IgD-negative memory B cell (primary cell): ENCODE measurements around the gene DIS3L2. TPM values are rescaled to one million over a fixed set of nuclear protein-coding genes. Genes with fewer than 3 reads are reported as not detected.
"Not testable (repeated sequence)": the region's sequence is repeated elsewhere in the genome, so short reads cannot be mapped to it uniquely, and the experiment has no call there.

Experiments
- H3K27ac Mint-ChIP-seq, 3 donors: one replicate each; pipeline ENCODE4 v1.8.0; 2020 to 2022; ENCODE audit warnings: mild to moderate bottlenecking in 3 of 3, mixed read lengths in 3 of 3, moderate library complexity in 1 of 3
- H3K27me3 Mint-ChIP-seq: one replicate; pipeline ENCODE4 v1.8.0; 2021; ENCODE audit warnings: mixed read lengths
- H3K36me3 Mint-ChIP-seq: one replicate; pipeline ENCODE4 v1.8.0; 2020; ENCODE audit warnings: mild to moderate bottlenecking, mixed read lengths
- H3K4me1 Mint-ChIP-seq, 3 donors: one replicate each; pipeline ENCODE4 v1.8.0; 2020 to 2022; ENCODE audit warnings: mixed read lengths in 3 of 3, mild to moderate bottlenecking in 1 of 3
- H3K4me3 Mint-ChIP-seq, 4 donors: one replicate each; pipeline ENCODE4 v1.8.0; 2020 to 2022; ENCODE audit warnings: mild to moderate bottlenecking in 4 of 4, mixed read lengths in 4 of 4, moderate library complexity in 3 of 4
- H3K9me3 Mint-ChIP-seq, 3 donors: one replicate each; pipeline ENCODE4 v1.8.0; 2020 to 2021; ENCODE audit warnings: mixed read lengths in 3 of 3, mild to moderate bottlenecking in 1 of 3
- polyA plus RNA-seq: library from polyadenylated mRNA; unstranded; fragments of 300-500 nt; fragmentation: Illumina TruSeq; gene quantifications from one replicate; pipeline ENCODE4 v1.2.3, GENCODE V29; 2021

The DIS3L2 gene
- polyA plus RNA-seq, 1 donor from 2014 or later = 21.7 TPM

DNA sequence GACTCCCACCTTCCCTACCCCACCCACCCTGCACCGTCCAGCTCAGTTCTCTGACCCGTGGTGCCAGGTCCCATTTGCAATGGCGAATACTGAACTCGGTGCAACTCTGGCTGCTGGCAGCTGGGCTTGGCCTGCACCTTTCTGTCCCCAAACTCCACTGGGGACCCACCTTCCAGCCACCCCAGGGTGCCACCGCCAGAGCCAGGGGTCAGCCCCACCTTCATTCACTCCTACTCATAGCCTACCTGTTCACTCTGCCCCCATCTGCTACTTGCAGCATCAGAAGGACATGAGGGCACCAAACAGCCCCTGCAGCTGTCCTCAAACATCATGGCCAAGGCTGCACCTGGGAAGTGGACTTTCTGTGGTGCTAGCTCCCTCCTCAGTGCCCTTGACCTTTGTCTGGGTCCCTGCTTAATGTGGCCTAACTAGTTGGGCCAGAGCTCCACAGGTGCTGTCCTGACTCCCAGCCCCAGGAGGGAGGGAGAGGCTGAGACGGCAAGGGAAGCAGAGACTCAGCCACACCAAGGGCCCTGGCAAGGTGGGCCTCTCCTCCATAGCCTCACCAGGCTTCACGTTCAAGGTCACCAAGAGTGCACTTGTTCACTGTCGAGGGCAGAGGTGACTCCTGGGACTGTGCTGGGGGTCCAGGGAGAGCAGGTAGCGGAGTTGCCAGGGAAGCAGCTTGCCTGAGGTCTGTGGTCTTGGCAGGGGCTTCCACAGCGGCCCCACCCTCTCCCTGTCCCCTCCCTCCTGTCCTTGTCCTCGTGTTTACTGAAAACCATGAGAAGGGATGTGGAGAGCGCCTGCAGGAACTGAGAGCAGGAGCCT lies 365.0 kb downstream of the DIS3L2 start:
- H3K36me3 Mint-ChIP-seq, H3K4me1 Mint-ChIP-seq, H3K27ac Mint-ChIP-seq, H3K4me3 Mint-ChIP-seq, H3K9me3 Mint-ChIP-seq, H3K27me3 Mint-ChIP-seq: not testable (repeated sequence)

DNA sequence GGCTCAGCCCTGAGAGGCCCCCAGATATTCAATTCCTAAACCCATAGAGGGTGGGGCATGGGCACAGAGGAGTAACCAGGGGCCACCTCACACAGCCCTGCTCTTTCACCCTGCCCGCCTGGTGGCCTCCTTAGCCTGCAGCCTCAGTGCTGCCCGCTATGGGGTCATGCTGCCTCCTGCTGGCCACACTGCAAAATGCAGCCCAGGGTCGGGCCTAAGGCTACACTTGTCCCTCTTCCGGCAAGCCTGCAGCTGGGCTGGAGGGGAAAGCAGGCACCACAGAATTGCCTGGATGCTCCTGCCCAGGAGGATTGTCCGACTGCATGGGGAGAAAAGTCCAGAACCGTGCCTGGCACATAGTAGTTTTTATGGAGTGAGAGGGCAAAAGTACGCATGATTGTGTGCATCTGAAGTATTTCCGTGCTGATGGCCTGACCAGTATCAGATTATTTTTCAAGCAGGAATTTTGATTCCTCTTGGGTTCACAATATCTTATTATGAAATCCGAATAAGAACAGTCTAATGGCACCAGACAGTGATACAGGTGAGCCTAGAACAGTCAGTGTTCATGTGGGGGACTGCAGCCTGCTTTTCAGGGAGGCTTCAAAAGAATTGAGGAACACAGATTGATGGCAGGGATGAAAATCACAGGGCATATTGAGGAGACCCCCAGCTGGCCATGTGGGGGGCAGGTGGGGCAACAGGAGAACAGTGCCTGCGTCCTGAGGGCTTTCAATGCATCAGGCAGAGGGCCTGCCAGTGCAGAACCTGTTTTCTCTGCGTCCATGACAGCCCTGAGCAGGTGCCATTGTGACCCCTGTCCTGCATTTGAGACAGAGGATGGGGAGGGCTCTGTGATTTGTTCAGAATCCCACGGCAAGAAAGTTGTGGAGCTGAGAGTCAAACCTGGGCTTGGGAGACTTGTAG lies 365.9 kb downstream of the DIS3L2 start:
- Mint-ChIP-seq H3K27ac (peak overlapping the region in 1 of 3 donors; percentile 81), H3K4me3 (no peak overlapping the region), H3K36me3 (no peaks in the 10 kb centered on the region), H3K27me3 (no peaks in the 10 kb centered on the region), H3K4me1 (peaks cover 0 to 6% (median 0%) of the 10 kb centered on the region in 3 donors), H3K9me3 (no peaks in the 10 kb centered on the region)

DNA sequence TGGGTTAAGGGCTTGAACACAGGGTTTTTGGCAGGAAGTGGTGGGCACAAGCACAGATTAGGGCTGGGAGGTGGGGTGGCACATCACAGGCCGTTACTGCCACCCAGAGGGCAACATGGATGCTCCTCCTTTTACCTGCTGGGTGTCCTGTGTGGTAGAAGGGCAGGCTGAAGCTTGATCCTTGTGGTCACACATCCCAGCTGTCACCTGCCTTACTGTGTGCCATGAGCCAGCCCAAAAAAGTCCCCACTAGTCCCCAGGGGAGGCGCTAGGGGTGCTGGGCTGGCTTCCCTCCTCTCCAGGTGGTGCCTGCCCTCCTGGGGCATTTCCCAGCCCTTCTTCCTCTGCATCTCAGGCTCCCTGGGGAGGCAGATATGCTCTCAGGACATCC lies 366.5 kb downstream of the DIS3L2 start:
- Mint-ChIP-seq H3K9me3 (no peaks in the 10 kb centered on the region), H3K27ac (no peak overlapping the region), H3K4me3 (no peak overlapping the region), H3K36me3 (no peaks in the 10 kb centered on the region), H3K27me3 (no peaks in the 10 kb centered on the region), H3K4me1 (peaks cover 0 to 4% (median 0%) of the 10 kb centered on the region in 3 donors)

DNA sequence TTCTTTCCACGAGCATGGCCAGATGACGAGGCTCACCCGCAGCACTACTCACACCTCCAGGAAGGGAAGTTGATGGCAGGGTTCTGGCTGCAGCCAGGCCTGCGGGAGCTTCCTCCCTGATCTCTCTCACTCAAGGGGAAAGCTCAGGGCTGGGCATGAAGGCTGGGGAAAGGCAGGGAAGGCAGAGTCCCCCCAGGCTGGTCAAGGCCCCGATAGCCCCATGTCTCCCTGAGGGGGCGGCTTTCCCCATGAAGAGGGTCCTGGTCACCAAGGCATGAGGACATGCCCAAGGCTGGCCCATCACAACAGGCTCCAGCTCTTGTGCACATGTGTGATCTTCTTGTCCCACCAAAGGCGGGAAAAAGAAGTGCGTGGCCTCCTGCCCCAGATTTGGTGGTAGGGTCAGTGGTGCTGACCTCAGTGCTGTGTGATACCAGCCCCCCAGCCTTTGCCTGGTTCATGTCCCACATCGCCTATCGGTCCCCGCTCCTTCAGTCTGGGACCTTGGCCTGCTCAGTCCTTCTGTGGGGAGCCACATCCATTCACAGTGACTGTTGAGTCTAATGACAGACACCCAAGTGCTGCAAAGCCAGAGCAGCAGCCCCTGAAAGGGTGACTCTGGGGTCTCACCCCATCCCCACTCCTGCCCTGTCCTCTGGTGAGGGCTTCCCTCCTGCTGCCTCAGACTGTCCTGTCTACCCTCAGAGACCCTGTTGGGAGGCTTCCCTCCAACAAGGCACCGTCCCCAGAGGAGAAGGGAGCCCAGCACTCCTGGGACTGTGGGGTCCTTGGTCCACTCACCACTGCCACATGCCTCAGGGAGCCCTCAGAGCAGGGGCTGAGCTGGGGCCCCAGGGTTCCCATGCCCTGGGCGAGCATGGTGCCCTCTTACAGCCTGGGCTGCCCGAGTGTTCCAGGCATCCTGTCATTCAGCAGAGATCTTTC lies 367.3 kb downstream of the DIS3L2 start:
- no peak overlapping the region for H3K27ac Mint-ChIP-seq
- H3K4me1 Mint-ChIP-seq = peaks cover 0 to 4% (median 0%) of the 10 kb centered on the region in 3 donors
- H3K9me3 Mint-ChIP-seq = no peaks in the 10 kb centered on the region
- H3K36me3 Mint-ChIP-seq = no peaks in the 10 kb centered on the region
- H3K27me3 Mint-ChIP-seq = no peaks in the 10 kb centered on the region
- no peak overlapping the region for H3K4me3 Mint-ChIP-seq

DNA sequence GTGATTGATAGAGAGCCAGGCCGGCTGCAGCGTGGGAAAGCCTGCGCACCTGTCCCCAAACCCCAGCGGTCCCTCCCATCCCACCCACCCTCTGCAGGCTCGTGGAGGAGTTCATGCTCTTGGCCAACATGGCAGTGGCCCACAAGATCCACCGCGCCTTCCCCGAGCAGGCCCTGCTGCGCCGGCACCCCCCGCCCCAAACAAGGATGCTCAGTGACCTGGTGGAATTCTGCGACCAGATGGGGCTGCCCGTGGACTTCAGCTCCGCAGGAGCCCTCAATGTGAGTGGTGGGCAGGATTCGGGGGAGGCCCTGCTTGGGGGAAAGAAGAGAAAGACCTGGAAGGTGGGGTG lies 368.2 kb downstream of the DIS3L2 start:
- Mint-ChIP-seq H3K4me1 (peaks cover 0 to 4% (median 0%) of the 10 kb centered on the region in 3 donors), H3K4me3 (no peak overlapping the region), H3K27ac (no peak overlapping the region), H3K36me3 (no peaks in the 10 kb centered on the region), H3K9me3 (no peaks in the 10 kb centered on the region), H3K27me3 (no peaks in the 10 kb centered on the region)

DNA sequence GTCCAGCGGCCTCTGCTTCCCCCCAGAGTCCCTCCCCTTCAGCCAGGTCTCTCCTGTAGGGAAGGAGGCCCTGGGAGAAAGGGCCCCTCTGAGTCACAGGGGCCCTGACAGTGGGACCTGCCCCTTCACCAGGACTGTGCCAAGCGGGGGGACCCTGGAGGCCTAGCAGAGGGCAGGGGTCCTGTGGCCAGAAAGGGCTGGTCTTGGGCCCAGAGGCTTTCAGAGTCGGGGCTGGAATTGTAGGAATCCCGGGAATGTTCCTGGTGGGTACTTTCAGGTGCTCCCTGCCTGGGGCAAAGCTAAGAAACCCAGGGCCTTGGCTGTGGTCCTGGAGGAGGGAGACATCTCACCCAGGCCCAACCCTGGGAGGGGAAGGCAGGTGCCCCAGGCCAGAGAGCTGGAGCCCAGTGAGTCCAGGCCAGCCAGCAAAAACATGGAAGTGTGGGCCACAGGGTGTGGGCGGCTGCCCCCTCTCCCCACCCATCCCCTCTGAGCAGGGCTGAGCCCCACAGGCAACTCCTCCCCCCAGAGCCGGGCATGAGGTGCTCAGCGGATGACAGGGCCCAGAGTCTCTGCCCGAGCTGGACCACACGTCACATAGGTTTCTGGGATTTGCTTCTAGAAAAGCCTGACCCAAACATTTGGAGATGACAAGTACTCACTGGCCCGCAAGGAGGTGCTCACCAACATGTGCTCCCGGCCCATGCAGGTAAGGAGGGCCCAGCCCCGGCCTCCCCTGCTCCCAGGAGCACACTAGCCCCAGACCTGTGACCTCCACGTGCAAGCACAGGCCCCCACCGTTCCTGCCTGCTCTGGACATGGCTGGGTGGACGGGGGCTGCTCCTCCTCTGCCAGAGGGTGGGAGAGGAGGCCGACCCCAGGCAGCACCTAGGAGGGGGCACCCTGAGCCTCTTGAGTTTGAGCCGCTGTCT lies 368.8 kb downstream of the DIS3L2 start:
- Mint-ChIP-seq H3K9me3 (no peaks in the 10 kb centered on the region), H3K4me3 (no peak overlapping the region)

DNA sequence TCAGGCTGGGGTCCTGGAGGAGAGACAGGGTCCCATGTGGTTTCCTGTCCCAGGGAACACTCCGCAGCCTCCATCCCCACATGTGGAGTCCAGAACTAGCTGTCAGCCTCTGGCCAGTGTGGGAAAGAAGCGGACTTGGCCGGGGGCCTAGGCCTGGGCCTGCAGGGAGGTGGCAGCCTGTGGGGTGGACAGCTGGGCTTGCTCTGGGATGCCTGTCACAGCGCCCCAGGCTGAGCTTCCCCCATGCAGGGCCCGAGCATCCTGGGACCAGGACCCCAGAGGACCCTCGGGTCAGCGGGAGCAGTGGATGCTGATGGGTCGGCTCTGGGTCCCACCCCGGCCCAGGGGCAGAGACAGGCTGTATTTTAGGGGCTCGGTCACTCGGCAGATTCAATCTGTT lies 369.5 kb downstream of the DIS3L2 start:
- H3K4me3 Mint-ChIP-seq, H3K27me3 Mint-ChIP-seq, H3K4me1 Mint-ChIP-seq, H3K27ac Mint-ChIP-seq, H3K36me3 Mint-ChIP-seq, H3K9me3 Mint-ChIP-seq: not testable (repeated sequence)

More for the DNA sequence above, 368.8 kb downstream of the DIS3L2 start:
- no peaks in the 10 kb centered on the region for H3K36me3 Mint-ChIP-seq
- no peak overlapping the region for H3K27ac Mint-ChIP-seq
- H3K27me3 Mint-ChIP-seq = no peaks in the 10 kb centered on the region
- H3K4me1 Mint-ChIP-seq = peaks cover 0 to 4% (median 0%) of the 10 kb centered on the region in 3 donors

DNA sequence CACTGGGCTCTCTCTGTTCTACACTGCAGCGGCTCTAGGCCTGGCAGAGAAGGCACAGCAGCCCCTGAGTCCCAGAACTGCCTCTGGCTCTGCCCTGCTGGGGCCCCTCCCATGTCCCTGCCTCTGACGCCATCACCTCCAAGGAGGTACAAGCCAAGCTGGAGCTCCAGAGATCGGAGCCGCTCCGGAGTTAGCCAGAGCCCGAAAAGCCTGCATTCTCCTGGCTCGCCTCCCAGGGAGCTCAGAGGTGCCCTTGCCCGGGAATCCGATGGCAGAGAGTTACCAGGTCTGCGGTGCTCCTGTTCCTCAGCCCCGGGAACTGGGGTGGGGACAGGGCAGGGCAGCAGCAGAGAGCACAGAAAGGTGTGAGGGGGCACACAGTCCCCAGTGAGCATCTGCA lies 370.1 kb downstream of the DIS3L2 start:
- not testable (repeated sequence) for H3K4me1 Mint-ChIP-seq, H3K27me3 Mint-ChIP-seq, H3K9me3 Mint-ChIP-seq, H3K36me3 Mint-ChIP-seq, H3K4me3 Mint-ChIP-seq, H3K27ac Mint-ChIP-seq

DNA sequence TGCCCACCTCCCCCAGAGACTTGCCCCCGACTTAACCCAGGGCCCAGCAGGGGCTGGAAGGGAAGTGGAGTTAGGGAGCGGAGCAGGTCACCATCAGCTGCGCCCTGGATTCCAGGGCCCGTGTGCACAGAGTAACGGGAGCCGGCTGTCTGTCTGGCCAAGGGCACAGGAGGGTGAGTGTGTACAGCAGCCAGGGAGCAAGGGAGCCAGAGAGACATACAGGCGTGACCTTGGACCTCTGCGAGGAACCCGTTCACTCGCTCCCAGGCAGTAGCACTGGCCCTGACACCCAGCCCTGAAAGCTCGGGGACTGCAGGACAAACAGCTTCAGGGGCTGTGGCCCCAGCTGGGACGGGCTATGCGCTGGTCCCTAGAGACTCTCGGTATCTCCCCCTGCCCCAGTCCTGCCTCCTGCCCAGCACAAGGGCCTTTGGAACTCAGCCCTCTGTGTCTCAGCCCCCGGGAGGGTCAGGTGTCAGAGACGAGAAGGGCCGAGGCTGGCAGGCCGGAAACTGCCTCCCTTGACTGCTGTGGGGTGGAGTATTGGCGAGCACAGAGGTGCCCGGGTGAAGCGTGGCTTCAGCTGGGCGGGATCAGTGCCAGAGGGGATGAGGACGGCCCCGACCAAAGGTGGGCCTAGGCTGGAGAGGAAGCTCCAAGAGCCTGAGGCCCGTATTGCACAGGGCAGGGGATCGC lies 370.9 kb downstream of the DIS3L2 start:
- not testable (repeated sequence) for H3K36me3 Mint-ChIP-seq, H3K4me3 Mint-ChIP-seq, H3K9me3 Mint-ChIP-seq, H3K27me3 Mint-ChIP-seq, H3K27ac Mint-ChIP-seq, H3K4me1 Mint-ChIP-seq

DNA sequence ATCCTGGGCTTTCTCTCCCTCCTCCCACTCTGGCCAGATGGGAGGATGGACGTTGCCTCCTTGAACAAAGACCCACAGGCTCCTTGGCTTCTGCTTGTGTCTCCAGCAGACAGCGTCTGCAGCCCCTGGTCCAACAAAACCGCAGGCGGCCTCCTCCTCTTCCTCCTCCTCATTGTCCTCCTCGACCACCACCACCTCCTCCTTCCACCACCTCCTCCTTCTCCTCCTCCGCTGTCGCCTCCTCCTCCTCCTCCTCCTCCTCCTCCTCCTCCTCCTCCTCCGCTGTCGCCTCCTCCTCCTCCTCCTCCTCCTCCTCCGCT lies 371.4 kb downstream of the DIS3L2 start:
- Mint-ChIP-seq H3K4me3 (no peak overlapping the region), H3K27ac (no peak overlapping the region), H3K4me1 (no peaks in the 10 kb centered on the region), H3K27me3 (no peaks in the 10 kb centered on the region), H3K9me3 (no peaks in the 10 kb centered on the region), H3K36me3 (no peaks in the 10 kb centered on the region)

DNA sequence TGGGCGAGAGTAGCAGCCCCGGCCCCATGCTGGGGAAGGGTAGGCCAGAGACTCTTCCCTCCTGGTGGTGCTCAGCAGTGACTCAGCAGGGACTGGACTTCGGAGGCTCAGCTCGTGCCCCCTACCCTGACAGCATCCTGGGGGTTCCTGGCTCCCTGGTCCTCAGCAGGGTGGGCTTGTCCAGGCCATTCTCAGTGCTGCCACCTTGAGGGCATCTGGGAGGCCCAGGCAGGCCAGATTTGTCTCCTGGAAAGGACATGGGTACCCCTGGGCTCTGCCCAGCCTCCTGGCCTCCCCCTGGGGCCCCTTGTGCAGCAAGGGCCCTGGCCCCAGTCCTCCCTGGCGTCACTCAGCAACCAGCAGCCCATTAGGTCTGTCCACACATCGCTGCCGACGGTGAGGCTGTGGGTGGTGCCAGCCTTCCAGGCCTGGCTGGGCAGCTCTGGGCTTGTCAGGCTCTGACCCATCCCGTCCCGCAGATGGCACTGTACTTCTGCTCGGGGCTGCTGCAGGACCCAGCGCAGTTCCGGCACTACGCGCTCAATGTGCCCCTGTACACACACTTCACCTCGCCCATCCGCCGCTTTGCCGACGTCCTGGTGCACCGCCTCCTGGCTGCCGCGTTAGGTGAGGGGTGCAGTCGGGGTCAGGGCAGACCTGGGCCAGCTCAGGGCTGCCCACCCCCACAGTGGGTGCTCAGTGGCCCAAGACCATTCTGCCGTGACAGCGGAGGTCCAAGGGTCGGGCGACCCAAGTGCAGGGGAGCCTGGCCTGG lies 372.0 kb downstream of the DIS3L2 start:
- Mint-ChIP-seq H3K27me3 (no peaks in the 10 kb centered on the region), H3K4me1 (no peaks in the 10 kb centered on the region), H3K4me3 (no peak overlapping the region), H3K9me3 (no peaks in the 10 kb centered on the region), H3K36me3 (no peaks in the 10 kb centered on the region), H3K27ac (no peak overlapping the region)

DNA sequence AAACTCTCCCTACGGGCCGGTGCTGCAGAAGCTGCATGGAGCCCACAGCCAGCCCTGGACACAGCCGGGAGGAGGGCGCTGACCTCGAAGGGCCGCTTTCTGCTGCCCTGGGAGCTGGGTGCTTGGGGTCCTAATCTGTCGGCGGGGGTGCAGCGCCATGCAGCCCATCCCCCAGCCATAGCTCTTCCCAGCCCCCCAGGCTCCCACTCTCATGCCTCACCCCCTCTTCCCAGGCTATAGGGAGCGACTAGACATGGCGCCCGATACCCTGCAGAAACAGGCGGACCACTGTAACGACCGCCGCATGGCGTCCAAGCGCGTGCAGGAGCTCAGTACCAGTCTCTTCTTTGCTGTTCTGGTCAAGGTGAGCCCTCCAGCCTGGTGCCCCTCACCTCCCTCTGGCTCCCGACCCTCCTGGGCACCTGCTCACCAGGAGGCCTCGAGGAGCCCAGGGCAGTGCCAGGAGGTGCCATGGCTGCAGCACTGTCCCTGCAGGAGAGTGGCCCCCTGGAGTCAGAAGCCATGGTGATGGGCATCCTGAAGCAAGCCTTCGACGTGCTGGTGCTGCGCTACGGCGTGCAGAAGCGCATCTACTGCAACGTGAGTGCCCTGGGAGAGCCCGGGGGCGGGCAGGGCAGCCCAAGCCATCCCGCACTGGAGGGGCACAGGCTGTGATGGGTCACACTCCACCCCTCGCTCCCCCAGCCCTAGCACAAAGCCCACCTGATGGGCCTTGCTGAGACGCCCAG lies 372.8 kb downstream of the DIS3L2 start:
- not testable (repeated sequence) for H3K36me3 Mint-ChIP-seq, H3K27ac Mint-ChIP-seq, H3K4me1 Mint-ChIP-seq, H3K9me3 Mint-ChIP-seq, H3K27me3 Mint-ChIP-seq, H3K4me3 Mint-ChIP-seq

DNA sequence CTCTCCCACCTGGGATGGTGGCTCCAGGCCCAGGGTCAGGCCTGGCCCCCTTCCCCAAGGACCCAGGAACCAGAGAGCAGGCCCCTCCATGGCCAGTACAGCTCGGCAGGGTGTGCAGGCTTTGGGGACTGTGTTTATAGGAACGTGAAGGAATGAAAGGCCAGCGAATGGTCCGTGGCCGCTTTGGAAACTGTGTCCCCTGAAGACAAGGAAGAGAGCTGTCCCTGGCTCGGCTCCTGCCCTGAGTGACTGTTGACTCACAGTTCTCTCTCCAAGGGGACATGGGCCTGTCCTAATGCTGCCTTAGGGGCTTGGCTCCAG lies 373.3 kb downstream of the DIS3L2 start:
- not testable (repeated sequence) for H3K4me1 Mint-ChIP-seq, H3K27me3 Mint-ChIP-seq, H3K27ac Mint-ChIP-seq, H3K9me3 Mint-ChIP-seq, H3K36me3 Mint-ChIP-seq, H3K4me3 Mint-ChIP-seq
